GM23338 (cell line): ENCODE data around the gene GMEB2. TPM values are rescaled to one million over a fixed set of nuclear protein-coding genes. Genes with fewer than 3 reads are reported as not detected.

Experiments used
- ATAC-seq: fragments of 200-7000 bp; cut with Tn5 transposase; 3 replicates; pipeline ENCODE4 v1.9.1; 2020
- DNase-seq: peaks from one replicate; pipeline ENCODE4 v3.0.0-alpha.2; 2015; ENCODE audit warnings: low spot score
- H2AFZ ChIP-seq: fragments of 200-600 bp; sonication (generic); 2 replicates; pipeline ENCODE4 v1.8.0; 2016; ENCODE audit warnings: antibody characterized with exemption, mild to moderate bottlenecking, moderate library complexity
- H3F3A ChIP-seq: fragments of 200-600 bp; sonication (generic); replicated peaks from 2 replicates; pipeline ENCODE4 v1.8.0; 2017; ENCODE audit warnings: antibody characterized with exemption, mixed run types, low read depth
- H3K27ac ChIP-seq: fragments of 200-600 bp; sonication (generic); 2 replicates; pipeline ENCODE4 v1.6.1; 2016; ENCODE audit warnings: low read depth
- H3K27me3 ChIP-seq: fragments of 200-600 bp; sonication (generic); 2 replicates; pipeline ENCODE4 v1.8.0; 2016; ENCODE audit warnings: mild to moderate bottlenecking, mixed run types, moderate library complexity; ENCODE audit not compliant: insufficient read depth
- H3K36me3 ChIP-seq: fragments of 200-600 bp; sonication (generic); 2 replicates; pipeline ENCODE4 v1.8.0; 2016; ENCODE audit warnings: mild to moderate bottlenecking; ENCODE audit not compliant: insufficient read depth
- H3K4me1 ChIP-seq: fragments of 200-600 bp; sonication (generic); 2 replicates; pipeline ENCODE4 v1.8.0; 2016; ENCODE audit warnings: mild to moderate bottlenecking, moderate library complexity; ENCODE audit not compliant: insufficient read depth
- H3K4me2 ChIP-seq: fragments of 200-600 bp; sonication (generic); 2 replicates; pipeline ENCODE4 v1.7.1; 2017; ENCODE audit warnings: mixed run types
- H3K4me3 ChIP-seq: fragments of 200-600 bp; sonication (generic); 2 replicates; pipeline ENCODE4 v1.6.1; 2016; ENCODE audit warnings: mixed run types
- H3K79me2 ChIP-seq: fragments of 200-600 bp; sonication (generic); replicated peaks from 2 replicates; pipeline ENCODE4 v1.8.0; 2017; ENCODE audit warnings: mild to moderate bottlenecking; ENCODE audit not compliant: insufficient read depth
- H3K9me2 ChIP-seq: fragments of 200-600 bp; sonication (generic); 2 replicates; pipeline ENCODE4 v1.8.0; 2017; ENCODE audit not compliant: insufficient read depth
- H4K20me1 ChIP-seq: fragments of 200-600 bp; sonication (generic); replicated peaks from 2 replicates; pipeline ENCODE4 v1.8.0; 2017; ENCODE audit warnings: mild to moderate bottlenecking; ENCODE audit not compliant: insufficient read depth
- H3K27ac Mint-ChIP-seq: 2 replicates; pipeline ENCODE4 v1.8.0; 2020; ENCODE audit warnings: inconsistent platforms, mild to moderate bottlenecking, moderate library complexity, mixed read lengths
- H3K27me3 Mint-ChIP-seq: 3 replicates; pipeline ENCODE4 v1.8.0; 2022; ENCODE audit warnings: low read depth, mild to moderate bottlenecking, moderate library complexity, mixed read lengths, inconsistent platforms; ENCODE audit not compliant: insufficient read depth, poor library complexity
- H3K36me3 Mint-ChIP-seq: 3 replicates; pipeline ENCODE4 v1.8.0; 2021; ENCODE audit warnings: low read depth, mild to moderate bottlenecking, inconsistent platforms, moderate library complexity, mixed read lengths
- H3K4me1 Mint-ChIP-seq: 3 replicates; pipeline ENCODE4 v1.8.0; 2020; ENCODE audit warnings: mild to moderate bottlenecking, inconsistent platforms, mixed read lengths
- H3K4me3 Mint-ChIP-seq: 3 replicates; pipeline ENCODE4 v1.8.0; 2021; ENCODE audit warnings: moderate library complexity, mild to moderate bottlenecking, inconsistent platforms, mixed read lengths
- H3K9me3 Mint-ChIP-seq: 3 replicates; pipeline ENCODE4 v1.8.0; 2020; ENCODE audit warnings: moderate library complexity, mild to moderate bottlenecking, inconsistent platforms, mixed read lengths
- EZH2 ChIP-seq: fragments of 200-600 bp; sonication (generic); IDR thresholded peaks from one replicate; pipeline ENCODE4 v1.8.0; 2017; ENCODE audit warnings: antibody characterized with exemption, mild to moderate bottlenecking, low read depth; ENCODE audit not compliant: unreplicated experiment
- EZH2phosphoT487 ChIP-seq: fragments of 200-600 bp; sonication (generic); IDR thresholded peaks from one replicate; pipeline ENCODE4 v1.8.1; 2018; ENCODE audit warnings: antibody characterized with exemption; ENCODE audit not compliant: unreplicated experiment
- JUNB ChIP-seq: IDR thresholded peaks from one replicate; pipeline ENCODE4 v1.6.1; 2016; ENCODE audit warnings: antibody characterized with exemption; ENCODE audit not compliant: unreplicated experiment
- STAT1 ChIP-seq: IDR thresholded peaks from one replicate; pipeline ENCODE4 v1.6.1; 2016; ENCODE audit warnings: antibody characterized with exemption; ENCODE audit not compliant: unreplicated experiment
- ZNF114 ChIP-seq: fragments of 250-450 bp; sonication (Bioruptor Pico); IDR thresholded peaks from 2 replicates; pipeline ENCODE4 v1.5.0; 2020; ENCODE audit warnings: mild to moderate bottlenecking, moderate library complexity
- ZNF331 ChIP-seq: fragments of 250-450 bp; sonication (Bioruptor Pico); IDR thresholded peaks from 2 replicates; pipeline ENCODE4 v1.5.0; 2020; ENCODE audit warnings: low read depth, mild to moderate bottlenecking, moderate library complexity
- polyA plus RNA-seq: library from polyadenylated mRNA; unstranded; fragments of >200 nt; fragmentation: Nextera tagmentation; extraction: Ambion mirVana; gene quantifications from 2 replicates; pipeline ENCODE4 v1.2.1, GENCODE V29; 2016
- total RNA-seq: library from RNA; depleted of rRNA; stranded (reverse); fragments of >200 nt; shearing (Covaris generic); gene quantifications from 2 replicates; pipeline ENCODE4 v1.2.3, GENCODE V29; 2014
- TF ChIP-seq, protein P1 (sequence below): IDR thresholded peaks from one replicate; pipeline ENCODE4 v1.6.1; 2018; ENCODE audit warnings: antibody characterized with exemption; ENCODE audit not compliant: unreplicated experiment
- TF ChIP-seq, protein P2 (sequence below): fragments of 250-450 bp; sonication (Bioruptor Pico); IDR thresholded peaks from 2 replicates; pipeline ENCODE4 v1.5.0; 2020; ENCODE audit warnings: mild to moderate bottlenecking, moderate library complexity
- TF ChIP-seq, protein P3 (sequence below): IDR thresholded peaks from 2 replicates; pipeline ENCODE4 v1.6.1; 2016; ENCODE audit warnings: antibody characterized with exemption

Gene GMEB2
- total and polyA plus RNA-seq, 2 experiments from 2014 or later, result 4.4 to 20.6 TPM

DNA sequence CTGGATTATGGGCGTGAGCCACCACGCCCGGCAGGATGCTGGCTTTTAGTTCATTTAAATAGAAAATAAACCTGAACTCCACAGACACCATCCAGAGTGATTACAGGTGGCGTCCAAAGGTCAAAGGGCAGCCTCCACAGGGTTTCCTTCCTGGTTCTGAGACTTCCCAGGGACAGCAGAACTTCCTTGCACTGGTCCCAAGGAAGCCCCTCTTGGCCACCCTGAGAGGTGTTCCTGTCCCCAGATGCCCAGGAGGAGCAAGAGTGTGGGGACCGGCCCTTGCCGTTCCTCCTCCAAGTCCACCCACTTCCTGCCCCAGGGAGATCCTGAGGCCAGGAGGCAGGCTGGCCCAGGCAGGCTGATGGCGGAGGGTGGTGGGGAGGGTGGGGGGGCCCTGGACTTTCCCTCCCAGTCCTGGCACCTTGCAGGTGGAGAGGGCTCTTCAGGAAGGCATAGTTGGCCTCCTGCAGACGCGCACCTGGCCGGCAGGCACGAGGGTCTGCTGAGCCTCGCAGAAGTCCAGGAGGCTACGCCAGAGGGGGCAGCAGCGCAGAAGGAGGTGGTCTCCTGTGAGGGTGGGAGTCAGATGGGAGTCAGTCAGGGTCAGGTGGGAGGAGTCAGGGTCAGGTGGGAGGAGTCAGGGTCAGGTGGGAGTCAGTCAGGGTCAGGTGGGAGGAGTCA is 68.0 kb downstream of the GMEB2 start (continued):
- TF ChIP-seq, protein P1, sequence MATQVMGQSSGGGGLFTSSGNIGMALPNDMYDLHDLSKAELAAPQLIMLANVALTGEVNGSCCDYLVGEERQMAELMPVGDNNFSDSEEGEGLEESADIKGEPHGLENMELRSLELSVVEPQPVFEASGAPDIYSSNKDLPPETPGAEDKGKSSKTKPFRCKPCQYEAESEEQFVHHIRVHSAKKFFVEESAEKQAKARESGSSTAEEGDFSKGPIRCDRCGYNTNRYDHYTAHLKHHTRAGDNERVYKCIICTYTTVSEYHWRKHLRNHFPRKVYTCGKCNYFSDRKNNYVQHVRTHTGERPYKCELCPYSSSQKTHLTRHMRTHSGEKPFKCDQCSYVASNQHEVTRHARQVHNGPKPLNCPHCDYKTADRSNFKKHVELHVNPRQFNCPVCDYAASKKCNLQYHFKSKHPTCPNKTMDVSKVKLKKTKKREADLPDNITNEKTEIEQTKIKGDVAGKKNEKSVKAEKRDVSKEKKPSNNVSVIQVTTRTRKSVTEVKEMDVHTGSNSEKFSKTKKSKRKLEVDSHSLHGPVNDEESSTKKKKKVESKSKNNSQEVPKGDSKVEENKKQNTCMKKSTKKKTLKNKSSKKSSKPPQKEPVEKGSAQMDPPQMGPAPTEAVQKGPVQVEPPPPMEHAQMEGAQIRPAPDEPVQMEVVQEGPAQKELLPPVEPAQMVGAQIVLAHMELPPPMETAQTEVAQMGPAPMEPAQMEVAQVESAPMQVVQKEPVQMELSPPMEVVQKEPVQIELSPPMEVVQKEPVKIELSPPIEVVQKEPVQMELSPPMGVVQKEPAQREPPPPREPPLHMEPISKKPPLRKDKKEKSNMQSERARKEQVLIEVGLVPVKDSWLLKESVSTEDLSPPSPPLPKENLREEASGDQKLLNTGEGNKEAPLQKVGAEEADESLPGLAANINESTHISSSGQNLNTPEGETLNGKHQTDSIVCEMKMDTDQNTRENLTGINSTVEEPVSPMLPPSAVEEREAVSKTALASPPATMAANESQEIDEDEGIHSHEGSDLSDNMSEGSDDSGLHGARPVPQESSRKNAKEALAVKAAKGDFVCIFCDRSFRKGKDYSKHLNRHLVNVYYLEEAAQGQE, result no peak
- TF ChIP-seq EZH2phosphoT487, result no peak
- TF ChIP-seq EZH2, result no peak

DNA sequence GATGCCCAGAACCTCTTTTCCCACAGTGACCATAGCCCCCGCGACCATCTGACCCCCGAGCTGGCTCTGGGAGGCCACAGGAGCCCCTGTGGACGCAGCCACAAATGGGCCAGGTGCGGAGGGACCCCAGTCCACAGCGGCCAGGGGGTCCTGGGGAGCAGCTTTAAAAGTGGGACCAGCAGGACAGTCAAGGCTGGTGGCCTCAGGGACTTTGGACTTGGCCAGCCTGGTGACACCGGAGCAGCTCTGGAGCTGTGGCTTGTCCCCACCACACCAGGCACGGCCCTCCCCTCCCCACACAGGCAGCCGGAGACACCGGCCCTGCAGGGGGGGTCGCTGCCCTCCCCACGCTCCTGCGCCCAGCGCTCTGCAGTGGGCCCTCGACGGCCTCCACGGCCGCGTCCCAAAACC is 69.4 kb downstream of the GMEB2 start:
- Mint-ChIP-seq H3K9me3 (peaks cover 4% of the 10 kb centered on the region; the same call in 2 of the 3 replicates), H3K36me3 (peaks cover 3% of the 10 kb centered on the region; the same call in 1 of the 3 replicates), H3K27ac (no peak overlapping the region), H3K4me1 (peaks cover 8% of the 10 kb centered on the region; the same call in 2 of the 3 replicates), H3K4me3 (no peak overlapping the region), H3K27me3 (peaks cover 4% of the 10 kb centered on the region)
- no peak for DNase-seq
- peaks cover 6% of the 10 kb centered on the region; the same call in 1 of the 2 replicates for H3K4me1 ChIP-seq
- H3K9me2 ChIP-seq, result no peaks in the 10 kb centered on the region
- H3K27ac ChIP-seq, result peak overlapping the region; percentile 26; the same call in 1 of the 2 replicates
- H2AFZ ChIP-seq, result no peak overlapping the region
- no peak for ATAC-seq
- H3K4me3 ChIP-seq, result no peak overlapping the region
- peaks cover 10% of the 10 kb centered on the region; the same call in 1 of the 2 replicates for H3F3A ChIP-seq
- no peaks in the 10 kb centered on the region for H3K27me3 ChIP-seq
- TF ChIP-seq, protein P2, sequence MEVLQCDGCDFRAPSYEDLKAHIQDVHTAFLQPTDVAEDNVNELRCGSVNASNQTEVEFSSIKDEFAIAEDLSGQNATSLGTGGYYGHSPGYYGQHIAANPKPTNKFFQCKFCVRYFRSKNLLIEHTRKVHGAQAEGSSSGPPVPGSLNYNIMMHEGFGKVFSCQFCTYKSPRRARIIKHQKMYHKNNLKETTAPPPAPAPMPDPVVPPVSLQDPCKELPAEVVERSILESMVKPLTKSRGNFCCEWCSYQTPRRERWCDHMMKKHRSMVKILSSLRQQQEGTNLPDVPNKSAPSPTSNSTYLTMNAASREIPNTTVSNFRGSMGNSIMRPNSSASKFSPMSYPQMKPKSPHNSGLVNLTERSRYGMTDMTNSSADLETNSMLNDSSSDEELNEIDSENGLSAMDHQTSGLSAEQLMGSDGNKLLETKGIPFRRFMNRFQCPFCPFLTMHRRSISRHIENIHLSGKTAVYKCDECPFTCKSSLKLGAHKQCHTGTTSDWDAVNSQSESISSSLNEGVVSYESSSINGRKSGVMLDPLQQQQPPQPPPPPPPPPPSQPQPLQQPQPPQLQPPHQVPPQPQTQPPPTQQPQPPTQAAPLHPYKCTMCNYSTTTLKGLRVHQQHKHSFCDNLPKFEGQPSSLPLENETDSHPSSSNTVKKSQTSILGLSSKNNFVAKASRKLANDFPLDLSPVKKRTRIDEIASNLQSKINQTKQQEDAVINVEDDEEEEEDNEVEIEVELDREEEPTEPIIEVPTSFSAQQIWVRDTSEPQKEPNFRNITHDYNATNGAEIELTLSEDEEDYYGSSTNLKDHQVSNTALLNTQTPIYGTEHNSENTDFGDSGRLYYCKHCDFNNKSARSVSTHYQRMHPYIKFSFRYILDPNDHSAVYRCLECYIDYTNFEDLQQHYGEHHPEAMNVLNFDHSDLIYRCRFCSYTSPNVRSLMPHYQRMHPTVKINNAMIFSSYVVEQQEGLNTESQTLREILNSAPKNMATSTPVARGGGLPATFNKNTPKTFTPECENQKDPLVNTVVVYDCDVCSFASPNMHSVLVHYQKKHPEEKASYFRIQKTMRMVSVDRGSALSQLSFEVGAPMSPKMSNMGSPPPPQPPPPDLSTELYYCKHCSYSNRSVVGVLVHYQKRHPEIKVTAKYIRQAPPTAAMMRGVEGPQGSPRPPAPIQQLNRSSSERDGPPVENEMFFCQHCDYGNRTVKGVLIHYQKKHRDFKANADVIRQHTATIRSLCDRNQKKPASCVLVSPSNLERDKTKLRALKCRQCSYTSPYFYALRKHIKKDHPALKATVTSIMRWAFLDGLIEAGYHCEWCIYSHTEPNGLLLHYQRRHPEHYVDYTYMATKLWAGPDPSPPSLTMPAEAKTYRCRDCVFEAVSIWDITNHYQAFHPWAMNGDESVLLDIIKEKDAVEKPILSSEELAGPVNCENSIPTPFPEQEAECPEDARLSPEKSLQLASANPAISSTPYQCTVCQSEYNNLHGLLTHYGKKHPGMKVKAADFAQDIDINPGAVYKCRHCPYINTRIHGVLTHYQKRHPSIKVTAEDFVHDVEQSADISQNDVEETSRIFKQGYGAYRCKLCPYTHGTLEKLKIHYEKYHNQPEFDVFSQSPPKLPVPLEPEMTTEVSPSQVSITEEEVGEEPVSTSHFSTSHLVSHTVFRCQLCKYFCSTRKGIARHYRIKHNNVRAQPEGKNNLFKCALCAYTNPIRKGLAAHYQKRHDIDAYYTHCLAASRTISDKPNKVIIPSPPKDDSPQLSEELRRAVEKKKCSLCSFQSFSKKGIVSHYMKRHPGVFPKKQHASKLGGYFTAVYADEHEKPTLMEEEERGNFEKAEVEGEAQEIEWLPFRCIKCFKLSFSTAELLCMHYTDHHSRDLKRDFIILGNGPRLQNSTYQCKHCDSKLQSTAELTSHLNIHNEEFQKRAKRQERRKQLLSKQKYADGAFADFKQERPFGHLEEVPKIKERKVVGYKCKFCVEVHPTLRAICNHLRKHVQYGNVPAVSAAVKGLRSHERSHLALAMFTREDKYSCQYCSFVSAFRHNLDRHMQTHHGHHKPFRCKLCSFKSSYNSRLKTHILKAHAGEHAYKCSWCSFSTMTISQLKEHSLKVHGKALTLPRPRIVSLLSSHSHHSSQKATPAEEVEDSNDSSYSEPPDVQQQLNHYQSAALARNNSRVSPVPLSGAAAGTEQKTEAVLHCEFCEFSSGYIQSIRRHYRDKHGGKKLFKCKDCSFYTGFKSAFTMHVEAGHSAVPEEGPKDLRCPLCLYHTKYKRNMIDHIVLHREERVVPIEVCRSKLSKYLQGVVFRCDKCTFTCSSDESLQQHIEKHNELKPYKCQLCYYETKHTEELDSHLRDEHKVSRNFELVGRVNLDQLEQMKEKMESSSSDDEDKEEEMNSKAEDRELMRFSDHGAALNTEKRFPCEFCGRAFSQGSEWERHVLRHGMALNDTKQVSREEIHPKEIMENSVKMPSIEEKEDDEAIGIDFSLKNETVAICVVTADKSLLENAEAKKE, result no peak
- TF ChIP-seq ZNF114 (CRISPR knock-in tag) (no peak), JUNB (no peak), STAT1 (no peak), ZNF331 (CRISPR knock-in tag) (no peak), EZH2phosphoT487 (no peak)
- TF ChIP-seq, protein P3, sequence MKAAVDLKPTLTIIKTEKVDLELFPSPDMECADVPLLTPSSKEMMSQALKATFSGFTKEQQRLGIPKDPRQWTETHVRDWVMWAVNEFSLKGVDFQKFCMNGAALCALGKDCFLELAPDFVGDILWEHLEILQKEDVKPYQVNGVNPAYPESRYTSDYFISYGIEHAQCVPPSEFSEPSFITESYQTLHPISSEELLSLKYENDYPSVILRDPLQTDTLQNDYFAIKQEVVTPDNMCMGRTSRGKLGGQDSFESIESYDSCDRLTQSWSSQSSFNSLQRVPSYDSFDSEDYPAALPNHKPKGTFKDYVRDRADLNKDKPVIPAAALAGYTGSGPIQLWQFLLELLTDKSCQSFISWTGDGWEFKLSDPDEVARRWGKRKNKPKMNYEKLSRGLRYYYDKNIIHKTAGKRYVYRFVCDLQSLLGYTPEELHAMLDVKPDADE, result no peak
- H3K79me2 ChIP-seq, result no peaks in the 10 kb centered on the region
- H4K20me1 ChIP-seq, result no peaks in the 10 kb centered on the region
- no peaks in the 10 kb centered on the region for H3K36me3 ChIP-seq
- no peak overlapping the region for H3K4me2 ChIP-seq
